HG03521 (cell line): Measurements from ENCODE around the gene VEGFA.

Source experiments
- ATAC-seq: cut with Tn5 transposase; IDR thresholded peaks from one replicate; pipeline ENCODE4 v1.9.1; 2021; ENCODE audit warnings: mild to moderate bottlenecking, moderate library complexity; ENCODE audit not compliant: unreplicated experiment

VEGFA gene

DNA sequence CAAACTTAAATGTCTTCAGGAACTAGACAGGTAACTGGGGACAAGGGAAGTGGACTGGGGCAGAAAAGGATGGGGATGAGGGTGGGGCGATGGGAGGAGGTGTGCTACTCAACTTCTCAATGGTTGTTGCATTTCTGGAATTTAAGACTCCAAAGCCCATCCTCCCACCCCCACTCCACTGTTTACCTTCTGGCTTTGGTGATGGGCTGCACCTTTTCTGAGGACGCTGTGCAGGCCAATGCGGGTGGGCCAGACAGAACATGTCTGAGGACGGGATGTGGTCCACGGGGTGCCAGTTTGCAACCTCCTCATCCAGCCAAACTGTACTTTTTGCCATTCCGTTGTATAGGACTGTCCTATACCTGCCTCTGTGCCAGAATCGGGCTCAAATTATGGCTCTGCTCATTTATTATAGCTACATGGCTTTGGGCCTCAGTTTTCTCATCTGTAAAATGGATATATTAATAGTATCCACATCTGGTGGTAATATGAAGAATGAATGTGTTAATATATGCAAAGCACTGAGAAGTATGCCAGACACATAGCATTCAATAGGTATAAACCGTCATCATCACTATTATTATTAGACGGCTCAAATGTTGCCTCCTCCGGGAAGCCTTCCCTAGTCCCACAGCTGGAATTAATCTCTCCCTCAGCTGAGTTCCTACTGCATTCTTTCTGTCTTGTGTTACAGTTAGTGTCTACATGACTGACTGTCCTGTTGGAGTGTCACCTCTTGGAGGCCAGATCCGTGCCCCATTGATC, 31.0 kb upstream of the VEGFA start:
- ATAC-seq = no peak

DNA sequence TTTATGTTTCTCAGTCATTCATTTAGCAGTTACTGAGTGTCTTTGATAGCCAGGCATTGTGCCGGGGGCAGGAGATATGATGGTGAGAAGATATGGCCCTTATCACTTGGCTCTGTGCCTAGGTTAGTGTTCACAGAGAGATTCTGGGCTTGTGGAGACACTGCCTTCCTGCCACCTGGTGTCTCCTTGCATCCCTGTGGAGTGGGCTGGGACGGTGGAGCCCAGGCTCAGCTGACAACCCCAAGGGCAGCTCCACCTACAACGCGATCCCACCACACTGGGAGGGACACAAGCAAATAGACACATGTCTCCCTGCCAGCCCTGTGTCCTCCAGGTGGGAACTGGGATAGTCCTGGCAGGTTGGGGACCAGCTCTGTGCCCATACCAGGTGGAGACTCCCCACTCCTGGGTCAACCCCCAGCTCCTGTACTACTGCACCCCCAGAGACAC, 30.3 kb upstream of the VEGFA start:
- ATAC-seq = no peak

DNA sequence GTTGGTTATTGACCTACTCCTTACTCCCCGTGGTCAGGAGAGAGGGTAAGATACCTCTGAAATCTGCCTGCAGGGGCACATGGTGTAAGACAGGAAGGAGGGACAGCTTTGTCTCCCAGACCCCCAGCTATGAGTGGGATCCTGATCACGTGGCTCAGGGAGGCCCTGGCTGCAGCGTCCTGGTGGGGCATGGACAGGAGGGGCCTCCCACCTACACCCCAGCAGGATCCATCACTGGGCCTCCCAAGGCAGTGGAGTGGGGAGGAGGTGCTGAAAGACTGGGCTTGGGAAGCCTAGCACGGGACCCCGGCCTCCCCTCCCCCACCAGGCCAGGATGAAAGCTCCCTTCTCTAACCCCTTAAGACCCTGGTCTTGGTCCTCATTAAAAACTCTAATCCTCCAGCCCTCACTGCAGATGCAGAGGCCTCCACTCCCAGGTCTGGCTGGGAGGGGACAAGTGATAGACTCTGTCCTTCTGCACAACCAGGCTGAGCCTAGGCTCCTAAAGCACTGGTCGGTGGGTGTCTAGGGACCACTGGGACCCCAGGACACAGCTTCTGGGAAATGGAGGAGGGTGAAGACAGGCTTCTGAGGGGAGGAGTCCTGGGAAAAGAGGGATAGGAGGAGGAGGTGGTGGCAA, 29.6 kb upstream of the VEGFA start:
- no peak for ATAC-seq

DNA sequence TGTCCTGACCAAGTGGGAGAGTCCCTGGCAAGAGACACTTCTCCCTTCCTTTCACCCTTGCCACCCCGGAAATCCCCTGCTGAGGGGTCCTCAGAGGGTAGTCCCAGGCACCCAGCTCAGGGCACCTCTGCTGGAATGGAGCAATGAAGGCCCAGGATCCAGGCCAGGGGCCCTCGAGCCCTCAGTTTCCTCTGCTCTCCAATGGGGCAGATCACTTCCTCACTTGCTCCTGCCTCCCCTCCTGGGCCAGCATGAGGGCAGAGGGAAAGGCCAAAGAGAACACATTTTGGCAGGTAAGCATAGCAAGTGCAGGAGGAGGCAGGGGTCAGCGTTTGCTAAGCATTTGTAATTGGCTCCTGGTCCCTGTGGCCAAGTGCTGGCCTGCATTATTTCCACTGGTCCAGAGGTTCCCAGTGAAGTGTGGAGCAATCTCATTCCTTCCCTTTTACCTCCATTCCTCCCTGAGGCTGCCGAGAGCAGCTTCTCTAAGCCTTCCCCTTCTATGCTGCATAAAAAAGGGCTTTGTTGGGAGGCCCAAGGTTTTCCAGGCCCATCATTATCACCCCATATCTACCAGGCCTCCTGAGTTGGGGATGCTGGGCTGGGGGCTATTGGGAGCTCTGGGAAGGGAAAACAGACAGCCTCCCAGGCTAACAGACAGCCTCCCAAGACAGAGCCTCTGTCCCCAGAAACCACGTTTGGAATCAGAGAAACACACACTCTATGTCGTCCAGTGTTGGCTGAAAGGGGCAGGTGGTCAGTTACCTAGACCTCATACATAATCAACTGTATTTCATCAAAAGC, 28.8 kb upstream of the VEGFA start:
- no peak for ATAC-seq

DNA sequence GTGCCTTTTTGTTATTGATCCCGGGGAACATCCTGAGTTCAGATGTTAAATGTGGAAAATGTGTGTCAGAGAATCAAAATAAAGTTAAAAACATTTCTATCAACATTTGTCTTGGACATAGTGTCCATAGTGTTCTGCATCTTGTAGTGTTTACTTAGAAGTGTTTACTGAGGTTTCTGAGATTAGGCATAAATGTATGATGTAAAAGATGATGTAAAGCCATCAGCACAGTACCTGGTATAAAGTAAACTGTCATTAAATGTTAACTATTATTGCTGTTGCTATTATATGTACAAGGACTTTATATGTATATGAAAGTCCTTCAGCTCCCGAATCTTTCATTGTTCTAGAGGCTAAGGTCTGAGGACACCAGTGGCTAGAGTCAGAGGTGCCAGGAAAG, 28.2 kb upstream of the VEGFA start:
- ATAC-seq = no peak

- no peak for ATAC-seq
Observed at GRCh38 chr6:43742285-43742684, 27.7 kb upstream of the VEGFA start.

- no peak for ATAC-seq
Observed at GRCh38 chr6:43742931-43743632, 26.9 kb upstream of the VEGFA start.

DNA sequence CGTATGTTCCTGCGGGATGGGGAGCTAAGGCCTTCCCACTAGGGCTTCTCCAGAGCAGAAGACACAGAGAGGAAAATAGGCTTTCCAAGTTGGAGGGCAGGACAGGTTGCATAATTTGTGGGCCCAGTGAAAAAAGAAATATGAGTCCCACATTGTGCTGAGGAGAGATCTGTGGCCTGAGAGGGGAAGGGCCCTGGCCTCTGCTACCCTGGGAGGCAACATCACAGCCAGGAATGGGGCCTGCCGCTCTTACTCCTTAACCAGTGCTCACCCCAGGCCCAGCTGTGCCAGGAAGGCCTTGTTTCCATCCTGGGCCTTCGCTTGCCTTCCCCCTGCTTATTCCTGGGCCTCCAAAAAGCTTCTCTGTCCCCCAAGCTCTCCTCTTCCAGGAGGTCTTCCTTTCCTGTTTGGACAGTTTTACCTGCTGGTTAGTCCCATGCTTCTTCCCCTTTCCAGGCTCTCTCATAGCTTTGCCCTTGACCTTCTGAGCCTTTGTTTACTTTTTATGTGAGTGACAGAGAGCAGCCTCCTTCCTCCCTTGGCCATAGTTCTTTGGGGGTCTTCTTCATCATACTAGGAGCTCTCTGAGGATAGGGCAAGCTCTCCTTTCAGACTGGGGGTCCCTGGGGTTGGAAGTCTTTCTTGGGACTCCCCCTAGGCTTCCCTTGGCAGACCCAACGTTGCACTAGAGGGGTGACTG, 26.2 kb upstream of the VEGFA start:
- ATAC-seq = no peak

DNA sequence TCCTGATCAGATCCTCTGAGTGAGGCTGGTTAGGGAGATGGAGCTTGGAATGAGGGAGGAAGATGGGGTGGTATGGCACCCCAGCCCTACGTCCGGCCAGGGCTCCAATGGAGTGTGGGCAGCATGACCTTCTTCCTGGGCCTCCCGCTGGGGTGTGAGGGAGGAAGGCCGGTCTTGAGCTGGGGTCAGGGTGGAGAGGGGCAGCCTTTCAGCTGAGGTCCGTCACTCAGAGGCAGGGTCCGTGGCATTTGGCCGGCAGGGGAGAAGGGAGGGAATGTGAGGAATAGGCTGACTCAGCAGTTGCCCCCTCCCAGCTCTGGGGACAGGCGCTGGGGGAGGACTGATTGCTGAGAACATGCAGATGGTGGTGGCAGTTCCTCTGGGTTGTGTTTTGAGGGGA, 25.5 kb upstream of the VEGFA start:
- no peak for ATAC-seq

DNA sequence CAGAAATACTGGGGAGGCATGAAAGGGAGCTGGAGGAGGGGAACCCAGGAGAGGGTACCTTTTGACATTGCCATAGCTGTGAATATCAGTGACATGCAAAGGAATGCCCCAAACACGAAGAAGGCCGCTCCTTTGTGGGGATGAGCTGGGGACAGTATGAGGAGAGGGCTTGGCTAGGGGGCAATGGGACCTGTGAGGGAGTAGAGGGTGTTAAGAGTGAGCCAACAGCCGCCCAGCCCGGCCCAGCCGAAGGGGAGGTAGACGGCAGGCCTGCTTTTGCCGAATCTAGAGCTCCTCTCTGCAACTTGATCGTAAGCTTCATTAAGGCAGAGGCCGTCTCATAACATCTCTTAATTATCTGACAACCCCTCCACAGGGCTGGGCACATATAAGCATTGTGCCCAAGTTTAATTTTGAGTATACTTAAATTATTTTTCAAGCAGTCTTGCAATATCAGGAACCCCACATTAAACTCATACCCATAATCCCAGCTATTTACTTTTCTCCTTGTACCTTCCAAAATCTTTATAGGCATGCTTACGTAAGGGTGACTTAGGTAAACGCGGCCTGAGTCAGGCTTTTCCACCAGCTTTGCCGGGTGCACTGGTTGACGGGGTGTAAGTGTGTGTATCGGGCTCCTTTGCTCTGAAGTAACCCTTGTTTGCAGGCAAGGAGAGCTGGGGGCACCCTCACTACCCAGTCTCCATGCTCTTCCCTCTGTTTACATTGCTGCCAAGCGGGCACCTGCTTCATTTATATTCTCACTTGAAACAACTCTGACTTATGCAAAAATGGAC, 24.9 kb upstream of the VEGFA start:
- no peak for ATAC-seq

- ATAC-seq = no peak
Observed at GRCh38 chr6:43746071-43746470, 23.9 kb upstream of the VEGFA start.

DNA sequence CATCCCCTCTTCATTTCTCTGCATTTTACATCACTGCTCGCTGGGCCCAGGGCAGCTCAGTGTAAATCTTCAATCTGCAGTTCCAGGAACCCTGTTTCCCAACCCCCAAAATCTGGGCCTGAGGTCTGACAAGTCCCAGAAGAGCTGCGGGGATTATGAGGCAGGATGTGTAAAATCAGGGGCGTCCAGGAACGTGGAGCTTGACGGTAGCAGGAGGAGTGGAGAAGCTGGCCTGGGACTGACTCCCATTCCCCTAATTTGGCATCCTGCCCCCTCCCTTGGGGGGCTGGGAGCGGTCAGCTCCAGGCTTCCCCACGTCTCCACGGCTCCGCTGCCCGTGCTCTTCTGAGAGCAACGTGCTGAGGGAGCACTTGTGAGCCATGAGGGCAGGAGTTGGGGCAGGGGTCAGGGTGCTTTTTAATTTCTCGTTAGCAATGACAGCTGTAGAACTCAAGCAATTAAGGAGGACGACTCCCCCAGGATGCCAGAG, 23.4 kb upstream of the VEGFA start:
- no peak for ATAC-seq

DNA sequence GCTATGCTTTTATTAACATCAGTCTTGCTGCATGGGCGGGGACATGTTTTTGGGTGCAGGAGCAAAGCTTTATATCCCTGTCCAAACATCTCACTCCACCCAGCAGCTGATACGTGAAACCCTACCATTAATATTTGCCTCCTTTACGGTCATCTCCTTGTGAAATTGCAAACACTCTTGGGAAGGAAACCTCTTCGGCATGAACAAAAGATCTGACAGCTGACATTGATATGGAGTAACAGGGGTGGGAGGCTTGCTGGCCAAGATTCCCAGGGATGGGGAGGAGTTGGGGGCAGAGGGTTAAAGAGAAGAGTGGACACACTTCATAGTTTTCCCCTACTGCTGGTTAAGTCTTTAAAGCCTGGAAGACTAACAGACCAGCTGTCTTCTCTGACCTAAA, 22.2 kb upstream of the VEGFA start:
- ATAC-seq = no peak

DNA sequence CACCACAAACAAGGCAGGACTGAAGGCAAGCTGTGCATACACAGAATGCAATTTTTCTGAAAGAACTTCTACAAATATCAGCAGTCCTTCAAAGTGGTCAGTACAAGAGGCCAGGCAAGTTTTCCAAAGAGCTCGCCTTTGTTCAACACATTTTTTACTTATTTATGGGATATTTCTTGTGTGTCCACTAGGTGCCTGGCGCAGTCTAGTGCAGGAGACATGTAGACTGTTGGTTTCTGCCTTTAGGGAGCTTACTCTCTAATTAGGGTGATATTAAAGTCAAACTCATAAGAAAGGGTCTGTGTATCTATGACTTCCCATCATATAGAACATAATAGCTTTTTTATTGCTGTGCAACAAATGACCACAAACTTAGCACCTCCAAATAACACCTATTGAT, 21.2 kb upstream of the VEGFA start:
- no peak for ATAC-seq

GRCh38 chr6:43749461-43749860, 20.6 kb upstream of the VEGFA start:
- ATAC-seq = no peak

GRCh38 chr6:43750622-43751021, 19.4 kb upstream of the VEGFA start:
- ATAC-seq = no peak

- ATAC-seq = no peak
Observed at GRCh38 chr6:43753570-43754183, 16.3 kb upstream of the VEGFA start.

DNA sequence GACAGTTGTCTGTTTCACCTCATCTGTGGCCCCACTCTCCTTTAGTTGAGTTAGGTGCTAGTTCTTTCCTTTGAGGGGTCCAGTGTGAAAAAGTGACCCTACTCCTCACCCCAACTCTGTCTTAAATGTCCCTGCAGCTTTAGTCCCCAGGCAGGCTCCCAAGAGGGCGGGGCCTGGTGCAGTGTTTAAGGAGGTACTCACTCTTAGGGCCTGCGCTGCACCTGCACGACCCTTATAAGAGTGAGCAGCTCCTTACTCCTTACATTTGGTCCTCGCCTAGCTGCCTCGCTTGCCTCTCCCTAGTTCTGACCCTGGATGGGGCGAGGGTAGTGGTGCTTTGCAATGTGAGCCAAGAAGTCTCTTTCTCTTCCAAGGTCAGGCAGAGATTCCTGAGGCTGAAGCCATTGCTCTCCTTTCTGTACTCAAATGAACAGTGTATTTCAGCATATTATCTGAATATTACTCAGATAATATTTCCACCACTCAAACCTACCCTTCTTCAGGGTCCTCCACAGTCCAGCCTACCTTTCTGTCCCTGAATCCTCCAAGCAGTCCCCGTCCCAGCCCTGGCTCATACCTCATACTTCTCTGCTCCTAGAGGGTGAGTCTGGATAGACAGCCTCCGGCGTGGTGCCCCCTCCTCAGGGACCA, 11.9 kb upstream of the VEGFA start:
- no peak for ATAC-seq

GRCh38 chr6:43758617-43759050, 11.4 kb upstream of the VEGFA start:
- ATAC-seq = no peak
